IMR-90 (cell line): ENCODE measurements around the gene SPRY1. TPM values are rescaled to one million over a fixed set of nuclear protein-coding genes. Genes with fewer than 3 reads are reported as not detected.
A peak's percentile ranks its signal among the peaks of the same experiment; 100 is the strongest.

Experiments
- ATAC-seq: fragments of 200-7000 bp; cut with Tn5 transposase; 2 replicates; pipeline ENCODE4 v1.9.1; 2020; ENCODE audit warnings: low read depth, mild to moderate bottlenecking, moderate library complexity
- BruUV-seq: library from RNA; stranded (reverse); fragments of 400-500 nt; replicated peaks from 2 replicates; lab custom pipeline; 2021; lab: Mats Ljungman, UMichigan
- CTCF ChIA-PET: fragments of 300-600 bp; formaldehyde crosslinking; extraction: SDS; loops from one replicate; lab custom pipeline; 2021; ENCODE audit warnings: antibody characterized with exemption; lab: Yijun Ruan, JAX
- POLR2A ChIA-PET: fragments of 300-600 bp; sonication (Branson Sonifier 250); formaldehyde crosslinking; loops from one replicate; lab custom pipeline; 2022; ENCODE audit warnings: antibody characterized with exemption; ENCODE audit not compliant: unreplicated experiment; lab: Charles Lee
- DNase-seq: peaks from one replicate; pipeline ENCODE4 v3.0.0; 2013
- H2AFZ ChIP-seq: replicated peaks from 2 replicates; pipeline ENCODE3; 2013; ENCODE audit warnings: low read length, mild to moderate bottlenecking; ENCODE audit not compliant: poor library complexity
- H2AK5ac ChIP-seq: 2 replicates; pipeline ENCODE4 v1.6.1; 2013; ENCODE audit warnings: low read depth, low read length, inconsistent platforms
- H2AK9ac ChIP-seq: replicated peaks from 2 replicates; pipeline ENCODE3; 2013; ENCODE audit warnings: mild to moderate bottlenecking, low read depth, low read length, moderate library complexity; ENCODE audit not compliant: poor library complexity
- H2BK120ac ChIP-seq: 2 replicates; pipeline ENCODE4 v1.6.1; 2013; ENCODE audit warnings: low read depth, low read length, inconsistent platforms
- H2BK15ac ChIP-seq: 3 replicates; pipeline ENCODE4 v1.6.1; 2013; ENCODE audit warnings: low read depth, low read length, inconsistent platforms
- H2BK20ac ChIP-seq: 2 replicates; pipeline ENCODE4 v1.6.1; 2013; ENCODE audit warnings: low read depth, mild to moderate bottlenecking, inconsistent platforms, low read length, moderate library complexity
- H2BK5ac ChIP-seq: 2 replicates; pipeline ENCODE4 v1.6.1; 2013; ENCODE audit warnings: mild to moderate bottlenecking, low read depth, low read length, inconsistent platforms; ENCODE audit not compliant: poor library complexity, severe bottlenecking
- H3K14ac ChIP-seq: replicated peaks from 2 replicates; pipeline ENCODE4 v1.6.1; 2013; ENCODE audit warnings: low read depth, low read length, inconsistent platforms
- H3K18ac ChIP-seq: 2 replicates; pipeline ENCODE4 v1.6.1; 2013; ENCODE audit warnings: low read depth, low read length, control low read depth
- H3K23ac ChIP-seq: 2 replicates; pipeline ENCODE4 v1.6.1; 2013; ENCODE audit warnings: low read depth, low read length, inconsistent platforms
- H3K27ac ChIP-seq: 2 replicates; pipeline ENCODE4 v1.5.1; 2013; ENCODE audit warnings: mild to moderate bottlenecking, control low read depth, low read length; ENCODE audit not compliant: insufficient read depth
- H3K27me3 ChIP-seq: 2 replicates; pipeline ENCODE4 v1.6.1; 2013; ENCODE audit warnings: low read length; ENCODE audit not compliant: control insufficient read depth, insufficient read depth
- H3K36me3 ChIP-seq: 2 replicates; pipeline ENCODE4 v1.6.1; 2013; ENCODE audit warnings: low read length, mixed read lengths; ENCODE audit not compliant: control insufficient read depth, insufficient read depth
- H3K4ac ChIP-seq: 2 replicates; pipeline ENCODE4 v1.6.1; 2013; ENCODE audit warnings: low read depth, low read length, inconsistent platforms
- H3K4me1 ChIP-seq: 2 replicates; pipeline ENCODE4 v1.6.1; 2013; ENCODE audit warnings: low read length, mixed read lengths; ENCODE audit not compliant: control insufficient read depth, insufficient read depth
- H3K4me2 ChIP-seq: 2 replicates; pipeline ENCODE4 v1.6.1; 2013; ENCODE audit warnings: low read depth, mild to moderate bottlenecking, control low read depth, low read length, moderate library complexity
- H3K4me3 ChIP-seq: 2 replicates; pipeline ENCODE4 v1.5.1; 2013; ENCODE audit warnings: low read depth, mild to moderate bottlenecking, control low read depth, low read length, moderate library complexity; ENCODE audit not compliant: insufficient read depth
- H3K56ac ChIP-seq: 2 replicates; pipeline ENCODE4 v1.6.1; 2013; ENCODE audit warnings: low read length, inconsistent platforms; ENCODE audit not compliant: insufficient read depth; ENCODE audit errors: extremely low read depth
- H3K79me1 ChIP-seq, 2 experiments: 2 replicates each; pipeline ENCODE4 v1.6.1; 2013; ENCODE audit warnings: low read length in 2 of 2, inconsistent platforms in 1 of 2, low read depth in 1 of 2
- H3K9ac ChIP-seq: 2 replicates; pipeline ENCODE4 v1.6.1; 2013; ENCODE audit warnings: low read depth, low read length, control low read depth
- H3K9me1 ChIP-seq: 2 replicates; pipeline ENCODE4 v1.6.1; 2013; ENCODE audit warnings: low read length, inconsistent platforms; ENCODE audit not compliant: insufficient read depth
- H3K9me3 ChIP-seq: 2 replicates; pipeline ENCODE4 v1.6.1; 2013; ENCODE audit warnings: low read length; ENCODE audit not compliant: control insufficient read depth, insufficient read depth
- H4K20me1 ChIP-seq: 2 replicates; pipeline ENCODE4 v1.6.1; 2013; ENCODE audit warnings: low read length, inconsistent platforms; ENCODE audit not compliant: insufficient read depth
- H4K5ac ChIP-seq: 2 replicates; pipeline ENCODE4 v1.6.1; 2013; ENCODE audit warnings: mild to moderate bottlenecking, low read depth, low read length, control low read depth
- H4K8ac ChIP-seq, 2 experiments: 2 replicates each; pipeline ENCODE4 v1.6.1; 2013; ENCODE audit warnings: low read depth in 2 of 2, low read length in 2 of 2, control low read depth in 1 of 2, inconsistent platforms in 1 of 2
- H4K91ac ChIP-seq: 2 replicates; pipeline ENCODE4 v1.6.1; 2013; ENCODE audit warnings: low read depth, low read length, inconsistent platforms; ENCODE audit not compliant: insufficient read depth
- BHLHE40 ChIP-seq: fragments of 150-350 bp; IDR thresholded peaks from 2 replicates; pipeline ENCODE4 v1.6.1; 2016; ENCODE audit warnings: mild to moderate bottlenecking, low read depth, low read length
- CHD1 ChIP-seq: IDR thresholded peaks from 2 replicates; pipeline ENCODE4 v1.6.1; 2012; ENCODE audit warnings: low read depth, low read length, improper control_type of control experiment
- CTCF ChIP-seq: conservative IDR thresholded peaks from 2 replicates; pipeline ENCODE4 v1.5.1; 2012; ENCODE audit warnings: mild to moderate bottlenecking, low read depth, low read length, improper control_type of control experiment
- MAFK ChIP-seq: IDR thresholded peaks from 2 replicates; pipeline ENCODE4 v1.6.1; 2012; ENCODE audit warnings: low read depth, low read length, improper control_type of control experiment
- MAZ ChIP-seq: IDR thresholded peaks from 2 replicates; pipeline ENCODE4 v1.6.1; 2012; ENCODE audit warnings: low read depth, mild to moderate bottlenecking, low read length, improper control_type of control experiment, moderate library complexity, borderline replicate concordance
- POLR2A ChIP-seq: IDR thresholded peaks from 2 replicates; pipeline ENCODE4 v1.6.1; 2012; ENCODE audit warnings: mild to moderate bottlenecking, low read depth, low read length
- RAD21 ChIP-seq: IDR thresholded peaks from 2 replicates; pipeline ENCODE4 v1.6.1; 2012; ENCODE audit warnings: low read length, improper control_type of control experiment
- RFX5 ChIP-seq: IDR thresholded peaks from 2 replicates; pipeline ENCODE4 v1.8.0; 2012; ENCODE audit warnings: low read depth, mild to moderate bottlenecking, low read length, moderate library complexity
- WGBS, 2 experiments: methylation state at CpG; one replicate each; pipeline versions ENCODE4 v1.1.5 to v1.1.7; 2013; ENCODE audit warnings: missing lambda C conversion rate in 2 of 2; ENCODE audit not compliant: insufficient read length in 1 of 2; ENCODE audit errors: extremely low coverage in 2 of 2; 5-methylcytosine and 5-hydroxymethylcytosine counted together
- dilution Hi-C: fragments of 300-500 bp; cut with HindIII; formaldehyde crosslinking; loops from one replicate; pipeline ENCODE4 v1.14.3; 2018; ENCODE audit warnings: low sequenced_read_pairs; ENCODE audit not compliant: unreplicated experiment
- in situ Hi-C: fragments of 300-500 bp; cut with MboI; formaldehyde crosslinking; loops from 3 replicates; pipeline ENCODE4 v1.14.3; 2019; ENCODE audit warnings: low sequenced_read_pairs, inconsistent platforms, mixed read lengths
- intact Hi-C: fragments of 100-400 bp; cut with micrococcal nuclease; formaldehyde crosslinking; loops from 2 replicates; pipeline ENCODE4 v1.10.0; 2022
- polyA plus RNA-seq, 3 experiments: library from polyadenylated mRNA; depleted of rRNA; stranded (reverse); fragments of >200 nt; gene quantifications; 2 replicates each; pipeline ENCODE4 v1.2.3, GENCODE V29; 2012; ENCODE audit warnings: low replicate concordance in 1 of 3
- total RNA-seq: library from RNA; depleted of rRNA; stranded (reverse); fragments of >200 nt; gene quantifications from 2 replicates; pipeline ENCODE4 v1.2.3, GENCODE V29; 2012

The SPRY1 gene
- total and polyA plus RNA-seq, 2 of the 4 experiments (the other 2 are of a cell fraction): 1.4 to 2.2 TPM

- intact Hi-C loops: loop anchor here (2.0 kb wide), 1 partner anchor 67 kb away; no protein-coding TSS in a partner anchor
- Histone ChIP-seq H3K14ac (no peak overlapping the region), H3K4ac (no peak overlapping the region), H3K27ac (no peak overlapping the region), H3K9ac (no peak overlapping the region), H3K79me1 (no peaks in the 10 kb centered on the region), H4K8ac (no peak overlapping the region), H2AFZ (no peak overlapping the region), H3K4me2 (no peak overlapping the region), H2BK20ac (no peak overlapping the region; the same call in 1 of the 2 replicates), H2BK120ac (no peak overlapping the region), H4K5ac (no peak overlapping the region), H4K91ac (no peak overlapping the region), H2AK5ac (peak overlapping the region; percentile 13; the same call in 1 of the 2 replicates), H4K20me1 (no peaks in the 10 kb centered on the region), H2BK15ac (no peak overlapping the region), H3K36me3 (no peaks in the 10 kb centered on the region), H3K56ac (no peak overlapping the region), H3K9me3 (no peaks in the 10 kb centered on the region), H3K4me1 (peaks cover 3% of the 10 kb centered on the region), H3K18ac (peak overlapping the region; percentile 30; the same call in 1 of the 2 replicates), H3K4me3 (no peak overlapping the region), H3K9me1 (0 out of 2 replicates have a peak, but pooled peaks cover 3% of the 10 kb centered on the region), H3K23ac (no peak overlapping the region), H2BK5ac (no peak overlapping the region), H2AK9ac (no peak overlapping the region), H3K27me3 (no peaks in the 10 kb centered on the region)
- TF ChIP-seq RAD21 (no peak), CTCF (no peak), MAZ (no peak), BHLHE40 (no peak), CHD1 (no peak), MAFK (no peak), RFX5 (no peak), POLR2A (no peak)
- ChIA-PET POLR2A (no interaction called here), CTCF (interaction anchor here (0.5 kb wide), 1 partner anchor 1959 kb away, joined by 5 read pairs; no protein-coding TSS in a partner anchor)
- no TSS peak for BruUV-seq
- DNase-seq: peak; percentile 17
- no peak for ATAC-seq
- dilution Hi-C loops: no loop called here
- in situ Hi-C loops: no loop called here
- WGBS, 2 experiments: 100% methylated on average over 1 of the region's 6 CpGs; no CpG with 5 or more reads in 1 of the 2 experiments
These were observed 42.9 kb upstream of the SPRY1 start for GRCh38 chr4:123353656-123354055.
